K562 (cell line): ENCODE measurements around the gene OSCP1. TPM values are rescaled to one million over a fixed set of nuclear protein-coding genes. Genes with fewer than 3 reads are reported as not detected.

Experiments
- BCLAF1 ChIP-seq, 2 experiments: fragments of 450-650 bp in 1 of 2; IDR thresholded peaks; 2 replicates each; pipeline ENCODE4 v1.6.1; 2011 to 2017; ENCODE audit warnings: low read depth in 2 of 2, antibody characterized with exemption in 1 of 2, borderline replicate concordance in 1 of 2, low read length in 1 of 2, mild to moderate bottlenecking in 1 of 2, mixed read lengths in 1 of 2; ENCODE audit not compliant: control insufficient read depth in 1 of 2
- FOS ChIP-seq: IDR thresholded peaks from 3 replicates; pipeline ENCODE4 v1.6.1; 2011; ENCODE audit not compliant: insufficient read length; ENCODE audit errors: extremely low read depth
- MEF2D ChIP-seq: conservative IDR thresholded peaks from 2 replicates; pipeline ENCODE4 v1.6.1; 2016; ENCODE audit warnings: low read depth, missing genetic modification characterization, missing compliant biosample characterization
- NBN ChIP-seq: fragments of 450-650 bp; IDR thresholded peaks from 2 replicates; pipeline ENCODE4 v1.6.1; 2016; ENCODE audit warnings: low read depth, mild to moderate bottlenecking
- RBFOX2 ChIP-seq: fragments of 200-400 bp; formaldehyde crosslinking; IDR thresholded peaks from 2 replicates; pipeline ENCODE4 v1.6.1; 2017; ENCODE audit warnings: low read depth, mild to moderate bottlenecking, low read length, moderate library complexity
- SREBF1 ChIP-seq: fragments of 150-350 bp; IDR thresholded peaks from 2 replicates; pipeline ENCODE4 v1.6.1; 2014; ENCODE audit warnings: antibody characterized with exemption, low read depth, low read length, borderline replicate concordance
- ZBTB17 ChIP-seq: fragments of 450-650 bp; formaldehyde crosslinking; IDR thresholded peaks from 2 replicates; pipeline ENCODE4 v1.4.0; 2020; ENCODE audit warnings: mild to moderate bottlenecking
- ZFP91 ChIP-seq: sonication (generic); formaldehyde crosslinking; IDR thresholded peaks from 2 replicates; pipeline ENCODE4 v1.8.0; 2022; ENCODE audit warnings: mild to moderate bottlenecking, missing genetic modification reagents
- ZNF311 ChIP-seq: fragments of 250-450 bp; sonication (Bioruptor Pico); IDR thresholded peaks from 2 replicates; pipeline ENCODE4 v1.4.0; 2020; ENCODE audit warnings: mild to moderate bottlenecking, moderate library complexity
- ZNF75A ChIP-seq: fragments of 450-650 bp; formaldehyde crosslinking; IDR thresholded peaks from 2 replicates; pipeline ENCODE4 v1.4.0; 2020; ENCODE audit warnings: mild to moderate bottlenecking
- polyA plus RNA-seq, 8 experiments: library from polyadenylated mRNA; depleted of rRNA in 4 of 8; stranded (reverse) in 5 of 8; unstranded in 3 of 8; fragments of >200 nt; fragmentation: Nextera tagmentation in 2 of 8; fragmentation: Illumina TruSeq in 1 of 8; extraction: Ambion mirVana in 2 of 8; extraction: Trizol in 1 of 8; gene quantifications; 2 replicates each; pipeline versions ENCODE4 v1.2.1 to v1.2.3, GENCODE V29; 2011 to 2014; ENCODE audit warnings: inconsistent platforms in 1 of 8, missing spikeins in 1 of 8
- total RNA-seq, 7 experiments: library from RNA; depleted of rRNA in 6 of 7; stranded (reverse); fragments of >200 nt in 6 of 7; fragmentation: Illumina TruSeq in 2 of 7; extraction: Trizol in 2 of 7; gene quantifications; 2 replicates each; pipeline versions ENCODE4 v1.2.1 to v1.2.3, GENCODE V29; 2011 to 2021; ENCODE audit warnings: low replicate concordance in 1 of 7
- TF ChIP-seq, protein P1 (sequence below): fragments of 250-450 bp; sonication (Bioruptor Pico); IDR thresholded peaks from 2 replicates; pipeline ENCODE4 v1.5.0; 2021; ENCODE audit warnings: mild to moderate bottlenecking, moderate library complexity
- TF ChIP-seq, protein P2 (sequence below): fragments of 450-650 bp; IDR thresholded peaks from 2 replicates; pipeline ENCODE4 v1.7.0; 2016; ENCODE audit warnings: borderline replicate concordance
- TF ChIP-seq, protein P3 (sequence below): IDR thresholded peaks from 2 replicates; pipeline ENCODE4 v1.6.1; 2011; ENCODE audit warnings: borderline replicate concordance, low read depth, mild to moderate bottlenecking, moderate library complexity, low read length; ENCODE audit not compliant: insufficient read depth, poor library complexity, severe bottlenecking

Gene OSCP1
- total and polyA plus RNA-seq, 9 of the 15 experiments (the other 6 are each of a cell fraction or from before 2014, with no cell fraction given), result 0.15 to 0.40 (median 0.33) TPM; not detected in 5

GRCh38 chr1:36384542-36385409 lies 65.5 kb downstream of the OSCP1 start (continued):
- no peak for TF ChIP-seq BCLAF1 (IDR thresholded peaks at IDR 0.05; ENCODE audit: borderline replicate concordance in 1 of 2, control insufficient read depth in 1 of 2, low read depth in 2 of 2, low read length in 1 of 2)
- TF ChIP-seq, protein P1, sequence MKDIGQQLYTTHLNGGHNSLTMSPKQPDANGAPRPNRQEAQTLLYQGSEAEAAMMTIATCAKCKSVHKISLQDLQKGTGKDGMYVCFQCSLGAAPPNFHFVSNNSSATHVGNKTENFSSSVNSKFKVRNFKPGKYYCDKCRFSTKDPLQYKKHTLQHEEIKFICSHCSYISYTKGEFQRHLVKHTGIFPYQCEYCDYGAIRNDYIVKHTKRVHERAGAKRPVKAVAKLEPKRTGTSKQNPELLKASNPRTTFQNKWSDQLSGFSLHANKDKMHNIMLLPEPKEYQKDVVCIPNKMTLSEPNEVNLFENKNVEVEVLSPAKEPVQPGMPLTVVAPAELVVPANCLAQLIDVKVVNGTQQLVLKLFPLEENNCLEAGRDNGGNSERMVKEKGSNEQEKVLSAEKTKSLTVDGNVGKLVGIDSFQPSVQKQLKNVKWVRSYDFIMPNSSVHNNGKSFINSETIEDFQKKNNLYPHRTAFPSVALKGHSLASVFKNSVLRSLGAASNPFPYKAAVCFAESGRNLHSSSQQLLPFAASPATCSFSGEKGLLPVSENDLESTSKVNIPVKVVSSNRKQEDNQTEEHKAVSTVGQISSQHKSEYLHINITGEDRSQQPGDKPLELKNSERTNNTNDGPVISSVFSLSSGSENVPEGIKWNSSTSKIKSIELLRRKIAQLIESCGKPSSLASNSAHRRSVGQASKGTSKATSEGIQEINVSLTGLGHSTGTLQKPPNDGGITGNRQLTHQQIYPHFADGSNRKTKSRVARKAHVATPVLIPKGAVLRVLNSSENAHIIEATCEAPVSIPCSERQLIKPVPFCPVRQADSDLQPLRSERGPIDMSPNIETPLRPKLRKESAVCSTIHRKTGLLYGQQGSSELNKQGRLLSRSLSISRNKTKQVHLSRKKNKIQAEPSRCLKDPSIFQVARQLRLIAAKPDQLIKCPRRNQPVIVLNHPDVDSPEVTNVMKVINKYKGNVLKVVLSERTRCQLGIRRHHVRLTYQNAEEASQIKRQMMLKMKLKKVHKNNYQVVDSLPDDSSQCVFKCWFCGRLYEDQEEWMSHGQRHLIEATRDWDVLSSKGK, result no peak
- no peak for TF ChIP-seq ZFP91 (CRISPR knock-in tag)
- 0 out of 2 replicates have a peak, but pooled peaks have one; percentile 67 for TF ChIP-seq NBN
- TF ChIP-seq, protein P2, sequence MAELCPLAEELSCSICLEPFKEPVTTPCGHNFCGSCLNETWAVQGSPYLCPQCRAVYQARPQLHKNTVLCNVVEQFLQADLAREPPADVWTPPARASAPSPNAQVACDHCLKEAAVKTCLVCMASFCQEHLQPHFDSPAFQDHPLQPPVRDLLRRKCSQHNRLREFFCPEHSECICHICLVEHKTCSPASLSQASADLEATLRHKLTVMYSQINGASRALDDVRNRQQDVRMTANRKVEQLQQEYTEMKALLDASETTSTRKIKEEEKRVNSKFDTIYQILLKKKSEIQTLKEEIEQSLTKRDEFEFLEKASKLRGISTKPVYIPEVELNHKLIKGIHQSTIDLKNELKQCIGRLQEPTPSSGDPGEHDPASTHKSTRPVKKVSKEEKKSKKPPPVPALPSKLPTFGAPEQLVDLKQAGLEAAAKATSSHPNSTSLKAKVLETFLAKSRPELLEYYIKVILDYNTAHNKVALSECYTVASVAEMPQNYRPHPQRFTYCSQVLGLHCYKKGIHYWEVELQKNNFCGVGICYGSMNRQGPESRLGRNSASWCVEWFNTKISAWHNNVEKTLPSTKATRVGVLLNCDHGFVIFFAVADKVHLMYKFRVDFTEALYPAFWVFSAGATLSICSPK, result no peak
- TF ChIP-seq ZNF311 (CRISPR knock-in tag), result no peak
- no peak for TF ChIP-seq MEF2D
- TF ChIP-seq ZNF75A (CRISPR knock-in tag), result no peak
- no peak for TF ChIP-seq ZBTB17 (CRISPR knock-in tag)
- TF ChIP-seq, protein P3, sequence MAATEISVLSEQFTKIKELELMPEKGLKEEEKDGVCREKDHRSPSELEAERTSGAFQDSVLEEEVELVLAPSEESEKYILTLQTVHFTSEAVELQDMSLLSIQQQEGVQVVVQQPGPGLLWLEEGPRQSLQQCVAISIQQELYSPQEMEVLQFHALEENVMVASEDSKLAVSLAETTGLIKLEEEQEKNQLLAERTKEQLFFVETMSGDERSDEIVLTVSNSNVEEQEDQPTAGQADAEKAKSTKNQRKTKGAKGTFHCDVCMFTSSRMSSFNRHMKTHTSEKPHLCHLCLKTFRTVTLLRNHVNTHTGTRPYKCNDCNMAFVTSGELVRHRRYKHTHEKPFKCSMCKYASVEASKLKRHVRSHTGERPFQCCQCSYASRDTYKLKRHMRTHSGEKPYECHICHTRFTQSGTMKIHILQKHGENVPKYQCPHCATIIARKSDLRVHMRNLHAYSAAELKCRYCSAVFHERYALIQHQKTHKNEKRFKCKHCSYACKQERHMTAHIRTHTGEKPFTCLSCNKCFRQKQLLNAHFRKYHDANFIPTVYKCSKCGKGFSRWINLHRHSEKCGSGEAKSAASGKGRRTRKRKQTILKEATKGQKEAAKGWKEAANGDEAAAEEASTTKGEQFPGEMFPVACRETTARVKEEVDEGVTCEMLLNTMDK, result no peak
- peak; percentile 65 for TF ChIP-seq RBFOX2
- no peak for TF ChIP-seq SREBF1
- TF ChIP-seq FOS, result no peak
